Fibroblast of upper back skin (primary cell): ENCODE results near the gene TBC1D23.
"Not testable (repeated sequence)": the region's sequence is repeated elsewhere in the genome, so short reads cannot be mapped to it uniquely, and the experiment has no call there.

Experiments
- DNase-seq: peaks from one replicate; pipeline ENCODE4 v3.0.0-alpha.2; 2013

TBC1D23 gene

GRCh38 chr3:100257586-100257985 is 3.2 kb upstream of the TBC1D23 start:
- DNase-seq, result peak; percentile 95

GRCh38 chr3:100260081-100260684 is 609 bp upstream of the TBC1D23 start:
- peak; percentile 59 for DNase-seq

DNA sequence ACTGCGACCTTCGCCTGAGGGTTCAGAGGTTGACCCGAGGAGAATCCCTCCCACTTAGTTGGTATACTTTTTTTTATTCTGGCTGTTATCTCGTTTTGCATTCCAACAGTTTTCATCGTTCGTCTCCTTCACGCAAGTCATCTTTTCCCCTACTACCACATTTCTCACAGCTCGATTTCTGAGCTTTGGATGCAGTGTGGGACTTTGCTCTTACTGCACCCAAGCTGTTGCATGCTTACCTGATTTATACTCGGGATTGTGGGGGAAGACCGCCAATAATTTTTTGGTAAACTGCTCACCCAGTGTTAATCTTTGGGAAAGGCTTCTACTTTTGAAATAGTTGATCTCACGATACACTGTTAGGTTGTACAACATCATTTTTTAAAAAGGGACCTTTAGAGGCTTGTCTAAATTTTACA is 702 bp downstream of the TBC1D23 start:
- no peak for DNase-seq

DNA sequence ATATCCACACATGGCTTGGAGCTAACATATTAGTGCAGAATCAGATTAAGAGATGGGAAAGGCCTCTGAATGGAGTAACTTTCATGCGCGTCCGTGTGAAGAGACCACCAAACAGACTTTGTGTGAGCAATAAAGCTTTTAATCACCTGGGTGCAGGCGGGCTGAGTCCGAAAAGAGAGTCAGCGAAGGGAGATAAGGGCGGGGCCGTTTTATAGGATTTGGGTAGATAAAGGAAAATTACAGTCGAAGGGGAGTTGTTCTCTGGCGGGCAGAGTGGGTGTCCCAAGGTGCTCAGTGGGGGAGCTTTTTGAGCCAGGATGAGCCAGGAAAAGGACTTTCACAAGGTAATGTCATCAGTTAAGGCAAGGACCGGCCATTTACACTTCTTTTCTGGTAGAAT is 2.1 kb downstream of the TBC1D23 start:
- not testable (repeated sequence) for DNase-seq

DNA sequence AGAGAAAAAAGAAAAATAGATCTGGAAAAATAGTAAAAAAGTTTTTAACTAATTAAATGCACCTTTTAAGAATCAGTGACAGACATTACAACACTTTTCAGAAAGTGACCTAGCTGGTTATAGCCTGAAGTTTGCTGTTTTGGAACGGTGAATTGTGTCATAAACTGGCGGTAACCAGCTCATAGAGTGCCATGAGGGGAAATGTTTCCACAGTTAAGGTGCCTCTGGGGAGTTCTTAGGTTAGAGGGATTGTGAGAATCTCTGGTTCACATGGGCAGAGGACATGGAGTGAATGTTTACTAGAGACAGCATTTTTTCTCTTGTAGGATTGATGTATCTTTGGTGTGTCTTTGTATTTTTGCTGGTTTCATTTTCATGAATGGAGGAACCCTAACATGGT is 2.8 kb downstream of the TBC1D23 start:
- no peak for DNase-seq

GRCh38 chr3:100264242-100264641 is 3.5 kb downstream of the TBC1D23 start:
- no peak for DNase-seq

GRCh38 chr3:100265016-100265415 is 4.2 kb downstream of the TBC1D23 start:
- no peak for DNase-seq

- DNase-seq, result no peak
Observed at GRCh38 chr3:100266531-100266930, 5.7 kb downstream of the TBC1D23 start.

DNA sequence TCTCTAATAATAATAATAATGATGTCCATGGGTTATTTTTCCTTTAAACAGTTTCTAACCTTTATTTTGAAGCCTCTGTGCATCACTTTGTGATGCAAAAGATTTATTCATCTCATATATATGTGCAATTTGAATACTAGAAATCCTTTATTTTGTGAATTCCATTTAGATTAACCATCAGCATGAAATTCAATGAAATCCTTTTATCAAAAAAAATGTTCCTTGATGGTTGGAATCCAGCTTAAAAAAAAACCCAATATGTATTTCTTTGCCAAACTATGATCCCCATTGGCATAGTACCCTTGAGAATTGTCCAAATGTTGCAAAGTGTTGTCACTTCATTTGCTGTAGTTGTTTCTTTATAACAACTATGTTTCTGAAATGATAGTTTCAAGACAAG is 7.4 kb downstream of the TBC1D23 start:
- peak; percentile 52 for DNase-seq

- DNase-seq, result peak; percentile 35
Observed at GRCh38 chr3:100269001-100269400, 8.2 kb downstream of the TBC1D23 start.

GRCh38 chr3:100269410-100270214 is 8.8 kb downstream of the TBC1D23 start:
- peak; percentile 97 for DNase-seq

GRCh38 chr3:100270215-100270583 is 9.4 kb downstream of the TBC1D23 start:
- no peak for DNase-seq

- DNase-seq, result no peak
Observed at GRCh38 chr3:100271522-100271921, 10.7 kb downstream of the TBC1D23 start.

- DNase-seq, result not testable (repeated sequence)
Observed at GRCh38 chr3:100272797-100273611, 12.2 kb downstream of the TBC1D23 start.

DNA sequence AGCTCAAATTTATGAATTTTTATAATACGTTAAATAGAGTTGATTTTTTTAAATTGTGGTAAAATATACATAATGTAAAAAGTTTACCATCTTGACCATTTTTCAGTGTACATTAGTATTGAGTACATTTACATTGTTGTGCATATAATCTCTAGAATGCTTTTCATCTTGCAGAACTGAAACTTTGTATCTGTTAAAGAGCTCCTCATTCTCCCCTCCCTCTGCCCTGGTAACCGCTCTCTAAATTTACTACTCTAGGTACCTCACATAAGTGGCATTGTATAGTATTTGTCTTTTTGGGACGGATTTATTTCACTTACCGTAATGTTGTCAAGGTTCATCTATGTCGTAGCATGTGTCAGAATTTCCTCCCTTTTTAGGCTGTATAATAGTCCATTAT is 13.6 kb downstream of the TBC1D23 start:
- no peak for DNase-seq

DNA sequence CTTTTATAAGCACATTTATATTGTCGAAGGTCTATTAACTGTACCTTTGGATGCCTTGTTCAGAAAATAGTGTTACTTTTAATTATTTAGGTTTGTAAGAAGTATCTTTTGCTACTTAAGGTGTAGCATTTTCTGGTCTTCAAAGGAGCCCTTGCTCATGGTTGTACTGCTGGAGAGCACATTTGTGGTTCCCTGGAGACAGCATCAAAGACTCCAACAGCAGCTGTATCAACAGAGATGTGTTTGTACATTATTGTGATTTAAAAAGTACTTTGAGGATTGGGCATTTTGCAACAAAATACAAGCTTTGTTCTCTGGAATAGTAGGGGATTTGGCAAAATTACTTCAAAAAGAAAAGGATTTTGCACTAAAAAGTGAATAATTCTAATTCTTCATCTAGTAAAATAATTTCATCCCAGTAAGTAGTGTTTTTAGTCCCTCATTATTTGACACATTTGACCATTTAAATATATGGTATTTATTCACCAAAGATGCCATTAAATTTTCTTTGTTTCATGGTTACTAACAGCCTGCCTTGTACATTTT is 16.5 kb downstream of the TBC1D23 start:
- DNase-seq, result no peak

DNA sequence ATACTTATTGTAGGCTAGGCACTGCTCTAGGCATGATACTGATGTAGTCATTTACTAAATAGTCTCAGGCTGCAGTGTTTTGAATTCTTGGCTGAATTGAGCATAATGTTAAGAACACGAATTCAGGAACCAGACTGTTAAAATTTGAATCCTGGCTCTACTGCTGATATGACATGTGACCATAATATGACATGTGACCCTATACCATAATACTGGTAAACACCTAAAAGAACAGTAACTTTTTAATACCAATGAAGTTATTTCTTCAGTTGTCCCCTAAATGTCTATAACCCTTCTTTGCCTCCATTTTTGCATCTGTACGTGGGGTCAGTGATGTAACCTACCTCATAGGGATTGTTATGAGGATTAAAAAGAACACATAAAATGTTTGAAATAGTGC is 18.1 kb downstream of the TBC1D23 start:
- DNase-seq, result no peak

- DNase-seq, result no peak
Observed at GRCh38 chr3:100288288-100288894, 27.6 kb downstream of the TBC1D23 start.

GRCh38 chr3:100289339-100289738 is 28.5 kb downstream of the TBC1D23 start:
- peak; percentile 12 for DNase-seq

DNA sequence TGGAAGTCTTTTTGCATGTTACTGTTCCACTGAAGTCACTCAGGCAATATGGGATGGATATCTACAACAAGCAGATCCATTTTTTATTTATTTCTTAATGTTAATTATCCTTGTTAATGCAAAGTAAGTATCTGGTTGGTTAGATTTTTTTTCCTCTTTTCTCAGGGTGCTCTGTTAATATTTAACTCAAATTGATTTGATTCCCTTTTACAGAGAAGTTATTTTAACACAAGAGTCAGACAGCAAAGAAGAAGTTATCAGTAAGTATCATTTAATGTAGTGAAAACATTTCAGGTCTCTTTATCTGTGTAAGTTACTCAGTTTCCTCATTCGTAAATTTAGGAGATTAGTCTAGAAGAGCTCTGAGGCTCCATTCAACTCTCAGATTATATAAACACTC is 34.3 kb downstream of the TBC1D23 start:
- no peak for DNase-seq

GRCh38 chr3:100297784-100298183 is 37.0 kb downstream of the TBC1D23 start:
- peak; percentile 36 for DNase-seq

DNA sequence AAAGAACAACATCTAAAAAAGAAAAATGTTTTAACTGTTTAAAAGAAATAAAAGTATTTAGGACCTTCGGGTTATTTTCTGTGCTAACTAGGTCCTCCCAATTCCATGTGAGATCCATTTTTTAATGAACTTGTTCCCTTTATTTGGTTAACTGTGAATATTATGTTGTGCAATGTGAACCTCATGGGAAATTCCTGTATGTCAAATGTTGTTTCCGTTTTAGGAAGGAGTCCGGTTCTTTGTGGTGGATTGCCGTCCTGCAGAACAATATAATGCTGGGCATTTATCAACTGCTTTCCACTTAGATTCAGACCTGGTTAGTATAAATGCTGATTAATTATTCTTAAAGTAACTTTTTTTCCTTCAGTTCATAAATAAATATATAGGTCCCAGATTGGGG is 38.2 kb downstream of the TBC1D23 start:
- DNase-seq, result no peak

GRCh38 chr3:100306695-100307094 is 45.9 kb downstream of the TBC1D23 start:
- DNase-seq, result no peak
